ENCODE results near the gene STK17A.
"Not testable (repeated sequence)": the region's sequence is repeated elsewhere in the genome, so short reads cannot be mapped to it uniquely, and the experiment has no call there.

The STK17A gene

DNA sequence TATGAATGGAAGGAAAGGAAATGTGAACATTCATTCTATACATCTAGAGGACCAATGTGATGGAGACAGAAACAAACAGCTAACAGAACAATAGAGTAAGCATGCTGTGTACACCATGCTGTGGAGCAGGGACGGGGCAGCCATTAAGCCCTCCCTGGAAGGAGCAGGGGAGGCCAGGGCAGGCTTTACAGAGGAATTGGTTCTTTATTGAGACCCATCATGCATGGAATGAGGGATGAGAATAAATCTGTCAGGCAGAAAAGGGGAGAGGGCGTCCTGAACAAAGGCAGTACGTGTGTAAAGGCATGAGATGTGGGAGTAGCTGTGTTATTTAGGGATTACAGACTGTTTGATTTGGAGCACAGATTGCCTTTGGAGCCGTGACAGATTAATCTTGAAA is 35.2 kb downstream of the STK17A start:
- no peak overlapping the region for H3K4me3 ChIP-seq (ENCODE audit: low read length)
- peaks cover 4% of the 10 kb centered on the region for H3K36me3 ChIP-seq (ENCODE audit: insufficient read depth, low read length)
- H3K27me3 ChIP-seq (ENCODE audit: insufficient read depth, low read length): no peaks in the 10 kb centered on the region
- H3K9me3 ChIP-seq (ENCODE audit: low read length): peaks cover 5% of the 10 kb centered on the region
- H3K4me1 ChIP-seq (ENCODE audit: insufficient read depth, low read length): peaks cover 18% of the 10 kb centered on the region
- no peak overlapping the region for H2AFZ ChIP-seq (ENCODE audit: low read depth, low read length)

DNA sequence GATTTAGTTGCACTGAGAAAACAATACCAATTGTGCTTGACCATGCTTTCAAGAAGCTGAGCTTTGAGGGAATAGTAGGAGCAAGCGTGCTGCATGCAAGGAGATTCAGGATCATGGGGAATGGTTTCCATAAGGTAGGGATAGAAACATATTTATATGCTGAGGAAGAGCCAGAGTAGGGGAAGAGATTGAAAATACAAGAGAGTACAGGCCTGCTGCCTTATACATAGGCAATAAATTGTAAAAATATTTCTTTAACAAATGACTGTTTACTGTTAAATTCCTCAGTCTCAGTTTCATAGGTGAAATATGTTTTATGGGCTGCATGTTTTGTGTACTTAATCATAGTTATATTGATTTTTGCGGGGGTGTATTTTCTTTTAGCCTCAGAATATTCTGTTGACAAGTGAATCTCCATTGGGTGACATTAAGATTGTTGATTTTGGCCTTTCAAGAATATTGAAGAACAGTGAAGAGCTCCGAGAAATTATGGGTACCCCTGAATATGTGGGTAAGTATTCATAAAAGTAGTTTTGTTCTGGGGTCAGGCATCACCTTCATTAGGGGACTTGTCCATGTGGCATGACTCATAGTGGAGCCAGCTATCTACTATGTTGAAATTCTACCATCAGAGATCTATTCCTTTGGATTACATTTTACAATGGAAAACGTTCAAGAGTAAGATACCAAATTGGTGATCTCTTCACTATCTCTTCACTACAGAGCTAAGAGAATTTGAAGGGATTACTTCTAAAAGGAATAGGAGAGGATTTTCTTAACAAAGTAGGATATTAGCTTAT is 36.5 kb downstream of the STK17A start:
- Histone ChIP-seq H3K9me3 (ENCODE audit: low read length) (peaks cover 5% of the 10 kb centered on the region), H2AFZ (ENCODE audit: low read depth, low read length) (no peak overlapping the region), H3K4me3 (ENCODE audit: low read length) (no peak overlapping the region), H3K36me3 (ENCODE audit: insufficient read depth, low read length) (peaks cover 8% of the 10 kb centered on the region), H3K4me1 (ENCODE audit: insufficient read depth, low read length) (peaks cover 20% of the 10 kb centered on the region), H3K27me3 (ENCODE audit: insufficient read depth, low read length) (no peaks in the 10 kb centered on the region)

DNA sequence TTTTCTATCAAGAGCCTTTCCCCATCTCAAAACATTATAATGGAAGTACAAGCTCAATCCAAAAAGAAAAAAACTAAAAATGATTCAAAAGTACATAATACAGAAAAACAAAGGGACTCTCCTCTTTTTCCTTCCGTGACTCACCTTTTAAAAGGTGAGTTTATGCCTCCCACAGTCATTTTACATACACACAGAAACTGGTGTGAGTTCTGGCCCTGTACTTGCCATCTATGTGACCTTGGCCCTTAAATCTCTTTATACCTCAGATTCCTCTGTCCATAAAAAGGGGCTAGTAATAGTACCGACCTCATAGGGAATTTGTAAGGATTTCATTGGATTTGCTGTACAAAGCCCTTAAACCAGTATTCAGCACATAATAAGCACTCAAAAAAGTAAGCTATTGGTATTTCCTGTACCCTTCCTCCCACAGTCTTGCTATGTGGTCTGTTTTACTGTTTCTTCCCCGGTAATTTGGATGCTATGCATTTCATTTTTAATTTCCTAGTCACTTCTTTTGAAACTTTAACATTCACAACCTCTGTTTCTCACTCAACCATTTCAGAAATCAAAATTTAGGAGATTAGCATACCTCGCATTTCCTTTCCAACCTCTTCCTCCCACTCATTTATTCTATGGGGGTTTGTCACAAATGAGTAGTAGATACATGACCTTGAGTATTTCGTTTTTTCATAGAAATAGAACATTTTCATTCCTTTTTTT is 39.0 kb downstream of the STK17A start:
- H3K36me3 ChIP-seq (ENCODE audit: insufficient read depth, low read length): peaks cover 20% of the 10 kb centered on the region
- peaks cover 22% of the 10 kb centered on the region for H3K4me1 ChIP-seq (ENCODE audit: insufficient read depth, low read length)
- H3K4me3 ChIP-seq (ENCODE audit: low read length): no peak overlapping the region
- no peak overlapping the region for H2AFZ ChIP-seq (ENCODE audit: low read depth, low read length)
- no peaks in the 10 kb centered on the region for H3K27me3 ChIP-seq (ENCODE audit: insufficient read depth, low read length)
- H3K9me3 ChIP-seq (ENCODE audit: low read length): peaks cover 4% of the 10 kb centered on the region

DNA sequence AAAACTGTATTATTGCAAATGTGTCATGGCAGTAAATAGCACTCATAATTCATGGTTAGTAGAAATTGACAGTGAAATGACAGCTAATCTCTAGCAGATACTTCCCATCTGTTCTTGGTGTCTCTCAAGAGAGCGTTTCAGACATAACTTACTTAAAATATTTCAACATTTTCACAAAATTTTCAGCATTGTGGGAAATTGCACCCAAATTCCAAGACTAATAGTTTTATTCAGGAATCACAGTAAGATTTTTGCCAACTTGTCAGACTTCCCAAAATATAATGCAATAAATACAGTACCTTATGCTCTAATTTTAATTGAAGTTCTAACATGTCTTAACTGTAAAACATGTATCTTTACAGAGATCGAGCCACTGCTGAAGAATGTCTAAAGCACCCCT is 41.2 kb downstream of the STK17A start:
- no peak overlapping the region for H2AFZ ChIP-seq (ENCODE audit: low read depth, low read length)
- no peaks in the 10 kb centered on the region for H3K27me3 ChIP-seq (ENCODE audit: insufficient read depth, low read length)
- H3K4me1 ChIP-seq (ENCODE audit: insufficient read depth, low read length): peaks cover 5% of the 10 kb centered on the region
- H3K36me3 ChIP-seq (ENCODE audit: insufficient read depth, low read length): peaks cover 26% of the 10 kb centered on the region
- peaks cover 2% of the 10 kb centered on the region for H3K9me3 ChIP-seq (ENCODE audit: low read length)
- no peak overlapping the region for H3K4me3 ChIP-seq (ENCODE audit: low read length)

DNA sequence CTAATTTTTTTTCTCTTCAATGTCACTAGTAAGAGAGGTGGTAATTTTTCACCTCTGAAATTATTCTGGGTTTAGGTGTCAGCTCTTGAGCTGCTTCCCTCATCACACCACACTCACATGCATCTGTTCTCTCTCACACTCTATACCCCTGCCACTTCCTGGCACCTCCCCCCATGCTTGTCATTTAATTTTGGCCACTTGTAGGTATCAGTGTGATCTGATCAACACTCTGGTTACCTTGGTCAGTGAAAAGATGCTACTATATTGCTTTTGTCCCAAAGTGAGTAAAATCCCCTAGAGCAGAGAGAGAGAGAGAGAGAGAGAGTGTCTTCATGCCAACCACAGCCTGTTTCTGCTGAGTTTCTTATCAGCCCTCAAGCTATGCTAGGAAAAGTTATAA is 42.5 kb downstream of the STK17A start:
- no peak overlapping the region for H3K4me3 ChIP-seq (ENCODE audit: low read length)
- H3K9me3 ChIP-seq (ENCODE audit: low read length): peaks cover 2% of the 10 kb centered on the region
- H3K27me3 ChIP-seq (ENCODE audit: insufficient read depth, low read length): no peaks in the 10 kb centered on the region
- H2AFZ ChIP-seq (ENCODE audit: low read depth, low read length): no peak overlapping the region
- H3K36me3 ChIP-seq (ENCODE audit: insufficient read depth, low read length): peaks cover 31% of the 10 kb centered on the region
- H3K4me1 ChIP-seq (ENCODE audit: insufficient read depth, low read length): peaks cover 4% of the 10 kb centered on the region

DNA sequence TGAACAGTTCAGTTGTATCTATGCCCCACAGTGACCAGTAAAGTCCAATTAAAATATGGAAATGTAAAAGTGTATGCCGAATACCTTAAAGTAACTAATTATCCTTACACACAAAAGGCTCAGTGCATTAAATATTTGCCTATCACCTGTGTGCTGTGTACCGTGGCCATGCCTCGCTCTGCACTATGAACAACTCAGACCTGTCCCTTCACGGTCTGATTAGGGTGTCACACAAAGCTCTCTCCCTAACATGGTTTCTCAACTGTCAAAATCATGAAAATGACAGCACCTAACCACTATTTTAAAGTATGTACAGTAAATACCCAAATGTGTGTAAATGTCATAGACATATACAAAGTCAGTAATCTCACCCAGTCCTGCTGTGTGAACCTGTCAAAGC is 43.1 kb downstream of the STK17A start:
- Histone ChIP-seq H3K4me3 (ENCODE audit: low read length) (no peak overlapping the region), H3K36me3 (ENCODE audit: insufficient read depth, low read length) (peaks cover 35% of the 10 kb centered on the region), H3K9me3 (ENCODE audit: low read length) (no peaks in the 10 kb centered on the region), H2AFZ (ENCODE audit: low read depth, low read length) (no peak overlapping the region), H3K27me3 (ENCODE audit: insufficient read depth, low read length) (no peaks in the 10 kb centered on the region), H3K4me1 (ENCODE audit: insufficient read depth, low read length) (peaks cover 4% of the 10 kb centered on the region)

DNA sequence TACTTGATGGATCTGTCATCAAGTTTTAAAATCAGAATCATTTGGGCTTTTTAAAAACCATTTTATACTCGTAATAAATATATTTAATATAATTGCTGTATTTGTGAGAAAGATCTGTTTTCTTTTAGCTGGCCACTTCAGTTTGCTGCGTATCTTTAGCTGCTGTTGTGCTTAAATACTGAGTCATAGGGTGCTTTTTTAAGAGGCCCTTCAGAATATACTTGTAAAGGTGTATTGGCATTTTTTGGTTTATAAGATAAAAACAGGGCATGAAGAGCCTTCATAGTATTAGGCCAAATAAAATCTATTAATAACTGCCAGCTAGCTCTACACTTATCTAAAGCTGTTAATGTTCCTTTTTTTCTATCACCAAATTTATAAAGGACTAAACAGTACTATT is 43.8 kb downstream of the STK17A start:
- Histone ChIP-seq H3K4me3 (ENCODE audit: low read length) (no peak overlapping the region), H3K4me1 (ENCODE audit: insufficient read depth, low read length) (peaks cover 4% of the 10 kb centered on the region), H3K9me3 (ENCODE audit: low read length) (no peaks in the 10 kb centered on the region), H3K36me3 (ENCODE audit: insufficient read depth, low read length) (peaks cover 40% of the 10 kb centered on the region), H3K27me3 (ENCODE audit: insufficient read depth, low read length) (no peaks in the 10 kb centered on the region), H2AFZ (ENCODE audit: low read depth, low read length) (no peak overlapping the region)

DNA sequence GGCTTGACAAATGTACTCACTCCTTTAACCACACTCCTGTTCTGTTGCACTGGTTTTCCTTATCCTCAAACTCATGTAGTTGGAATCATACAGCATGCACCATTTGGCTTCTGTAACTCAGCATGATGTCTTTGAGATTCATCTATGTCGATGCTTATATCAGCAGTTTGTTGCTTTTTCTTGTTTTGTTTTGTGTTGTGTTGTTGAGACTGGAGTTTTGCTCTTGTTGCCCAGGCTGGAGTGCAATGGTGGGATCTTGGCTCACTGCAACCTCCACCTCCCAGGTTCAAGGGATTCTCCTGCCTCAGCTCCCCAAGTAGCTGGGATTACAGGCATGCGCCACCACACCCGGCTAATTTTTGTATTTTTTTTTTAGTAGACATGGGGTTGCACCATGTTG is 44.9 kb downstream of the STK17A start:
- H3K27me3 ChIP-seq (ENCODE audit: insufficient read depth, low read length); H3K9me3 ChIP-seq (ENCODE audit: low read length); H2AFZ ChIP-seq (ENCODE audit: low read depth, low read length); H3K4me3 ChIP-seq (ENCODE audit: low read length); H3K4me1 ChIP-seq (ENCODE audit: insufficient read depth, low read length): not testable (repeated sequence)
- peaks cover 50% of the 10 kb centered on the region for H3K36me3 ChIP-seq (ENCODE audit: insufficient read depth, low read length)

DNA sequence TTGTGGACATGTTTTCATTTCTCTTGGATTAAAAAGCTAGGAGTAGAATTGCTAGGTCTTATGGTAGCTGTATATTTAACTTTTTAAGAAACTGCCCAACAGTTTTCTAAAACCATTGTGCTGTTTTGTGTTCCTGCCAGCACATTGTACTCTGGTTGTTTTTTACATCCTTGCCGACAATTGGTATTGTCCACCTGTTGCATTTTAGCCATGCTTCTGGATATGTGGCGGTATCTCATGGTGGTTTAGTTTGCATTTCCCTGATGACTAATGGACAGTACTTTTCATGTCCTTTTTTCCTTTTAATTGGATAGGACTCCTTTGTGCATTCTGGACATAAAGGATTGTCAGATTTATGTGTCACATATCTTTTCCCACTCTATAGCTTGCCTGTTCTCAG is 45.5 kb downstream of the STK17A start:
- no peak overlapping the region for H2AFZ ChIP-seq (ENCODE audit: low read depth, low read length)
- H3K27me3 ChIP-seq (ENCODE audit: insufficient read depth, low read length): no peaks in the 10 kb centered on the region
- H3K4me1 ChIP-seq (ENCODE audit: insufficient read depth, low read length): peaks cover 4% of the 10 kb centered on the region
- no peaks in the 10 kb centered on the region for H3K9me3 ChIP-seq (ENCODE audit: low read length)
- no peak overlapping the region for H3K4me3 ChIP-seq (ENCODE audit: low read length)
- H3K36me3 ChIP-seq (ENCODE audit: insufficient read depth, low read length): peaks cover 56% of the 10 kb centered on the region

DNA sequence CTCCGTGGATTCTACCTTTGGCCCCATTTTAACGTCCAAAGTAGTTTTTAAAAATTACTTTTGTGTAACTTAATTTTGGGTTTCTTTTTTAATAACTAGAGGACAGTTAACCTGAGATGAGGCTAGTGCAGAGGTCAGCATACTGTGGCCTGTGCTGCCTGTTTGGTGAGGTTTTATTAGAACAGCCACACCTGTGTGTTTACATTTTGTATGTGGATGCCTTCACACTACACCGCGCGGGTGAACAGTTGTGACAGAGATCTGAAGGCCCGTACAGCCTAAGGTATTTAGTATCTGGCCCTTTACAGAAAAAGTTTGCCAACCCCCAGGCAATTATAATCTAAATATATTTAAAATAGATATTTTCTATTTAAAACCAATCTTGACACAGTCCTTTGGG is 46.9 kb downstream of the STK17A start:
- Histone ChIP-seq H3K36me3 (ENCODE audit: insufficient read depth, low read length) (peaks cover 62% of the 10 kb centered on the region), H3K4me3 (ENCODE audit: low read length) (no peak overlapping the region), H2AFZ (ENCODE audit: low read depth, low read length) (no peak overlapping the region), H3K4me1 (ENCODE audit: insufficient read depth, low read length) (no peaks in the 10 kb centered on the region), H3K27me3 (ENCODE audit: insufficient read depth, low read length) (no peaks in the 10 kb centered on the region), H3K9me3 (ENCODE audit: low read length) (peaks cover 4% of the 10 kb centered on the region)

DNA sequence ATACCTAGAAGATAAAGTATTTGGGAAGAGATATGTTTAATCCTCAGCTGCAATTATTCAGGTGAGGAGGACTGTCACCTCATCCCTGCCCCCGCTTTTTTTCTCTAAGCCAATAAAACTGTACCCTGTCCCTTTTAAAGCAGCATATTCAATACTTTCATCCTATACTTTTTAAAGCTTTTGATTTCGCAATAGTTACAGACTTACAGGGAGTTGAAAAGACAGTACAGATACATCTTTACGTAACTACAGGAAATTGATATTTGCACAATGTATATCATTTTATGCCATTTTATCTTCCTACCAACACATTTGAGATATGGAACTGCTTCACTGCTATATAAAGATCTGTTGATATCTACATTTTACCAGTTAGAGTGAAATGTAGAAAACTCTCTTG is 47.6 kb downstream of the STK17A start:
- Histone ChIP-seq H3K4me3 (ENCODE audit: low read length) (no peak overlapping the region), H3K4me1 (ENCODE audit: insufficient read depth, low read length) (no peaks in the 10 kb centered on the region), H3K36me3 (ENCODE audit: insufficient read depth, low read length) (peaks cover 65% of the 10 kb centered on the region), H2AFZ (ENCODE audit: low read depth, low read length) (no peak overlapping the region), H3K27me3 (ENCODE audit: insufficient read depth, low read length) (no peaks in the 10 kb centered on the region), H3K9me3 (ENCODE audit: low read length) (peaks cover 6% of the 10 kb centered on the region)

DNA sequence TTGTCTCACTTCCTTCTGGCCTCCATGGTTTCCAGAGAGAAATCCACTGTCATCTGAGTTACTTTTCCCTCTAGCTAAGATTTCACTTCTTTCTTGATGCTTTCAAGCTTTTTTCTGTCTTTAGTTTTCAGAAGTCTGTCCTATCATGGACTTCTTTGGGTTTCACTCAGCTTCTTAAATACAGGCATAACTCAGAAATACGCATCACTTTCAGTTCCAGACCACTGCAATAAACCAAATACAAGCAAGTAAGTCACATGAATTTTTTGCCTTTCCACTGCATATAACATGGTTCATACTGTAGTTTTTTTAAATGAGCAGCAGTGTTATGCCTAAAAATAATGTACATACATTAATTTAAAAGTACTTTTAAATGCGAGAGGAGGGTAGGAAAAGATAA is 48.7 kb downstream of the STK17A start:
- peaks cover 9% of the 10 kb centered on the region for H3K9me3 ChIP-seq (ENCODE audit: low read length)
- H3K27me3 ChIP-seq (ENCODE audit: insufficient read depth, low read length): no peaks in the 10 kb centered on the region
- no peak overlapping the region for H2AFZ ChIP-seq (ENCODE audit: low read depth, low read length)
- H3K4me1 ChIP-seq (ENCODE audit: insufficient read depth, low read length): no peaks in the 10 kb centered on the region
- peaks cover 67% of the 10 kb centered on the region for H3K36me3 ChIP-seq (ENCODE audit: insufficient read depth, low read length)
- H3K4me3 ChIP-seq (ENCODE audit: low read length): no peak overlapping the region

DNA sequence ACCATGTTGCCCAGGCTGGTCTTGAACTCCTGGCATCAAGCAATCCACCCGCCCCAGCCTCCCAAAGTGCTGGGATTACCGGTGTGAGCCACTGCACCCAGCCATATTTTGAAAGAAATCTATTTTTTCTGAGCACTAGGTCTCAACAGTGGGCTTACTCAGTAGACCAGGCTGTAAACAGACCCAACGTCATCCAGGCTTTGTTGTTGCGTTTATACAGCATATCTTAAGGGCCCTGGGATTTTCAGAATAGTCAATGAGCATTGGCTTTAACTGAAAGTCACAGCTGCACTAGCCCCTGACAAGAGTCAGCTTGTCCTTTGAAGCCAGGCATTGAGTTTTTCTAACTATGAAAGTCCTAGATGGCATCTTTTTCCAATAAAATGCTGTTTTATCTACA is 49.8 kb downstream of the STK17A start:
- H3K9me3 ChIP-seq (ENCODE audit: low read length): peaks cover 10% of the 10 kb centered on the region
- no peaks in the 10 kb centered on the region for H3K27me3 ChIP-seq (ENCODE audit: insufficient read depth, low read length)
- no peak overlapping the region for H2AFZ ChIP-seq (ENCODE audit: low read depth, low read length)
- peaks cover 69% of the 10 kb centered on the region for H3K36me3 ChIP-seq (ENCODE audit: insufficient read depth, low read length)
- no peaks in the 10 kb centered on the region for H3K4me1 ChIP-seq (ENCODE audit: insufficient read depth, low read length)
- H3K4me3 ChIP-seq (ENCODE audit: low read length): no peak overlapping the region

Data from neuron (in vitro differentiated cells).